AML-193 (cell line): ENCODE data around the gene ISCA1.
A peak's percentile ranks its signal among the peaks of the same experiment; 100 is the strongest.
"Not testable (repeated sequence)": the region's sequence is repeated elsewhere in the genome, so short reads cannot be mapped to it uniquely, and the experiment has no call there.

Experiments
- DNase-seq, 2 experiments: peaks; one replicate each; lab custom pipeline; 2025; lab: John Stamatoyannopoulos, UW

ISCA1 gene

DNA sequence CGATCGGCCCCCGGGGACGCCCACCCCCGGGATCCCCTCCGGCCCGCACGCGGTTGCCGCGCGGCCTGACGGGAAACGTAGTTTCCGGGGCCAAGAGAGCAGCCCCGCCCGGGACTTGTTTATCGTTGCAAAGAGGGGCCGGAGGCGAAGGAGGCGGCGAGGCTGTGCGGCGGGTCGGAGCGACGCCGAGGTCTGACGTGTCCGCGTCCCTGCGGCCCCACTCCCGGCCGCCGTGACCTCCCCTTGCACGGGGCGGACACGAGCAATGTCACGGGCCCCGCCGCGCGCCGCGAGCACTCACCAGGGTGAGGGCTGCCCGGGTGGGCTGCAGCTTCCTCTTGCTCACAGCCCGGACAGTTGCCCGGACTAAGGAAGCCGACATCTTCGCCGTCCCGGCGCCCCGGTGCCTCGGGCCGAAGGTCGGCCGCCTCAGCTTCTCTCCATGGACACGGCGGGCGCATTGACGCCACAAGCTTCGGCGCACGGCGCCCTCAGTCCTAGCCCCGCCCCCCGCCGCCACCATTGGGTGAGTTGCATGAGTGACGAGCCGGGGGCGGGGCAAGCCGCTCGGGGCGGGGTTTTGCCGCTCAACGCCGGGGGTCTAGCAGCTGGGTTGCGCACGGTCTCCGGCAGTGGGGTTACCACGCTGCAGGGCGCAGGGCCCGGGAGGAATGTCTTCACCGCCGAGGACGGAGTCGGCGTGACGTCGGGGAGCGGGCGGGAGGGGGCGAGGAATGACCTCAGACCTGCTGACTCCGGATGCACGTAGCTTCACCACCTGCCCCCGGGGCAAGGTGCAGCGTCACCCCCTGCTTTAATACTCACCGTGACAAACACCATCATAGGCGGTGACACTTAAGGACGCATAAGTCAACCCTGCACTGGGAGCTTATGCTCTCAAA lies at the start of gene ISCA1:
Gene ISCA1, minus strand, starts transcription at position 462 of the 902 bp plus-strand sequence. Its CDS starts 80 bp downstream, at position 382.
- DNase-seq = peak; percentile 63 to 78

DNA sequence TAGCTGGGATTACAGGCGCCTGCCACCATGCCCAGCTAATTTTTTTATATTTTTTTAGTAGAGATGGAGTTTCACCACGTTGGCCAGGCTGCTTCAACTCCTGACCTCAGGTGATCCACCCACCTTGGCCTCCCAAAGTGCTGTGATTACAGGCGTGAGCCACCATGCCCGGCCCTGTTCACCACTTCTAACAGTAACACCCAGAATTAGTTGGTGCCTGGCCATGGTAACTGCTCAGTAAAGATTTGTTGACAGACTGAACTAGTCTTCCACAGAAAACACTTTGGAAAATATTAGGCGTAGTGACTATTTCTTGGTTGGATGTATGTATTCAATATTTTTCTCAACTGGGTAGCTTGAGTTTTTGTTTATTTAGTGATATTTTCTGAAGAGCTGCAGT lies 47.8 kb upstream of the ISCA1 start:
- DNase-seq = no peak

DNA sequence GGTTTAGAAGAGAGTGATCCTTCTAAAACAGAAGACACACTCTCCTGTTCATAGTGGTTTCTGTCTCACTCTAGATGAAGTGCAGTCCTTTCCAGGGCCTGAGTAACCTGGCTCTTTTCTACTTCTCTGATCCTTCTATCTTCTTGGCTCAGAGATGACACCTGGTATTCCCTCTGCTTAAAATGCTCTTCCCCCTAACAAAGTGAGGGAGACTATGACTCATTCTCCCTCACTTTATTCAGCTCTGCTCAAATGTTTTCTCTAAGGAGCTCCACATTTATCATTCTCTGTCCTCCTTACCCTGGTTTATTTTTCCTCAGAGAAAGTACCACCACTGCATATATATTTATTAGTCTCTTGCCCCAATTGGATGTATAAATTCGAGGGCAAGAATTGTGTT lies 47.3 kb upstream of the ISCA1 start:
- no peak for DNase-seq

DNA sequence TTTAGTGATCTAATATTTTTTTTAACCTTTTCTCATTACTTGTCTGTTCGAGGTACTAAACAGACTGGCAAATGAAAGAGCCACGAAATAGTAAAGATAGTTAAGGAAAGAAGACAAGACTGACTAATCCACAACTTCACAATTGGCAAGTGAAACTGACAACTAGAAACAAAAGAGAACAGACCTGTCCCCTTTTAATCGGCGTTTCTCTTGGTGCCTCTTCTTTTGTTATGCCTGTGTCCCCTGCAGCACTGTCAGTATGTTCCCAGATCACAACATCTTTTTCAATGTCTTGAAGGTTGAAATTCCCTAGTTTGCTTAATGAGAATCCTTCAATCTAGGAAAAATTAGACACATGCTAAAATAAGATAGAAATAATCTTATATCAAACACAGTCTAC lies 45.8 kb upstream of the ISCA1 start:
- no peak for DNase-seq

DNA sequence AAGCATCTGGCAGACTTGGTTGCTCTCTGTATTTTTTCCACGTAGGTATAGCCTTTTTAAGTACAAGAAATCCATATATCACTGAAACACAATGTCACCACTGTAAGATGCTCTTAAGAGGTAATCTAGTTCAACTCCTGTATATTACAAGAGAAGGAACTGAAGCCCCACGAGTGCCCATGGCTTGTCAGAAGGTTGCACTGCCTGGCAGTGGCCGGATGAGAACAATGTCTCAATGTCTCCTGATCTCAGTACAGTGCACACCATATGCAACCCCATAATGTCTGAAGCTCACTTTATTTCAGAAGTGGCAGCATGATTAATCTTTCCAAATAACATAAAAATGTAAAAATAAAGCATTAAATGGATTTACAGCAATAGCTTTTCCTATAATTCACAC lies 44.2 kb upstream of the ISCA1 start:
- no peak for DNase-seq

DNA sequence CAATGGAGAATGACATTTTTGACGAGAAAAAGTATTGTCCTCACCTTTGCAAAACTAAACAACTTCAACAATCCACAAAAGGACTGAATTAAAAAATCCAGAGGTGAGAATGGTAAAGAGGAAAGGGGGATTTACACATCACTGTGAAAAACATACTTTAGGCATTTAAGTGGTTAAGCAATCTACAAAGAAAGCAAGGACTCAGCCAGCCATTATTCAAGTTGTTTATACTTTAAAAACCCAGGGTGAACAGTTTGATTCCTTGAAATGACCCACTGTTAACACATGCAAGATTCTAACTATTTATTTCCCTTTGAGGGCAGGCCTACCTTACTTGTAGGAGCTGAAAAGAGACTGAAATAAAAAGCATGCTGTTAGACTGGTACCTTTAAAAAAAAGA lies 42.6 kb upstream of the ISCA1 start:
- DNase-seq = no peak

DNA sequence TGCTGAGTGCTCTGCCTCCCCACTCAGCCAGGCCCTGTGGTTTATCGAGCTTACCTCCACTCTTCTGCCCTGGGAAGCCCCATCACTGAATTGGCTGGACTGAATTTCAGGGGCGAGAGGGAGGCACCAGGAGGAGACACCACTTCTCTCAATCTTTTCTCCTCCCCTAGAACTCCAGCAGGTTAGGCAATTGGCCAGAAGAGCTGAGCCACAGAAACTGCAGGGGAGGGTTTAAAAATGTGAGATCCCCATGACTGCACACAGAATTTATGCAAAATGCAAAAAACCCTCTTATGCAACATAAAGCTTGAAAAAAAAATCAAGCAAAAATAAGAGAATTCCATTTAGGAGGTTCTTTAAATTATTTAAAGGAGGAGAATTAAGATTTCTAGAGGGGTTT lies 42.0 kb upstream of the ISCA1 start:
- DNase-seq = no peak

DNA sequence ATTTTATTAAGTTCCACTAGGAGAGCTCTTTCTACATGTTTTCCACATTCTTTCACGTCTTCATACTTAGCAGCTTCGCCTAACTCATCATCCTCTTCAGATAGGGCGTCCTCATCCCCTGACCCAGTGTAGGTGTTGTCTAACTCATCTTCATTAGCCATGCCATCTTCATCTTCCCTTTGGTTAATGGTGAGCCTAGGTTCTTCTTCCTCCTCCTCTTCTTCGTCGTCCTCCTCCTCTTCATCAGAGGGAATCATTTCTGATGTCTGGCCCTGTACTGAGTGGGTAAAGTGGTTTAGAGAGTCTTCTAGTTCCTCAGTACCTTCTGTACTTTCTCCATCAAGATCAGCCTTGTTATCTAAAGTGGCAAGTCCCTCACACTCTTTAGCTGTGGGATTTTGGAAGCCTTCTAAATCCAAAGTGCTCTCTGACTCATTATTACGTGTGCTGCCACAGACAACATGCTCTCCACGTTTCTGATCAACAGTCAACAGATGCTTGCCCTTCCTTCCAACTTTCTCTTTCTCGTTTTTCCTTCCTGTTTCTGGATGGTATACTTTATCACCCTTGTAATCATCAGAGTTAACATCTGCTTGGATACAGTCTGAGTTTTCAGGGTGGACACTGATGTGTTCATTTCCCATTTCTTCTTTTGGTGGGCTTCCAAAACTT lies 40.8 kb upstream of the ISCA1 start:
- no peak for DNase-seq

DNA sequence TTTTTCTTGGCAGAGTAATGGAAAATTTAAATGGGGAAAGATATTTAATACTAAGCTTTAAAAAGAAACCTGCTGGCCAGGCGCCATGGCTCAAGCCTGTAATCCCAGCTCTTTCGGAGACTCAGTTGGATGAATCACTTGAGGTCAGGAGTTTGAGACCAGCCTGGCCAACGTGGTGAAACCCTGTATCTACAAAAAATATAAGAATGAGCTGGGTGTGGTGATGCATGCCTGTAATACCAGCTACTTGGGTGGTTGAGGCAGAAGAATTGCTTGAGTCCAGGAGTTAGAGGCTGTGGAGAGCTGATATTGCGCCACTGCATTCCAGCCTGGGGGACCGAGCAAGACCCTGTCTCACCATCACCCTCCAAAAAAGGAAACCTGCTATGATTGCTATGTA lies 39.0 kb upstream of the ISCA1 start:
- DNase-seq = no peak

DNA sequence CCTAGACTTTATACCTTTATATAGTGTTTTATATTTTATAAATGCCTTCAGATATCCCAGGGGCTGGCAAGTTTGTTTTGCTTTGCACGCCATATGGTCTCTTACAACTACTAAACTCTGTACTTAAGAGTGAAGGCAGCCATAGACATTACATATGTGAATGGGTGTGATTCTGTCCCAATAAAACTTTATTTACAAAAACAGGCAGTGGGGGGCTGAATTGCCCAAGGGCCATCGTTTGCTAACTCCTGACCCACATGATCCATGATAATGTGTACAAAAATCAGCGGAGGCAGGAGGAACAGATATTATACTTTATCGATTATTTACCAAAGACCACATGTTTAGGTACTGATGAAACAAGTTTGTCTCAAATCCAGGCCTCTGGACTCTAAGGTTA lies 35.8 kb upstream of the ISCA1 start:
- no peak for DNase-seq

DNA sequence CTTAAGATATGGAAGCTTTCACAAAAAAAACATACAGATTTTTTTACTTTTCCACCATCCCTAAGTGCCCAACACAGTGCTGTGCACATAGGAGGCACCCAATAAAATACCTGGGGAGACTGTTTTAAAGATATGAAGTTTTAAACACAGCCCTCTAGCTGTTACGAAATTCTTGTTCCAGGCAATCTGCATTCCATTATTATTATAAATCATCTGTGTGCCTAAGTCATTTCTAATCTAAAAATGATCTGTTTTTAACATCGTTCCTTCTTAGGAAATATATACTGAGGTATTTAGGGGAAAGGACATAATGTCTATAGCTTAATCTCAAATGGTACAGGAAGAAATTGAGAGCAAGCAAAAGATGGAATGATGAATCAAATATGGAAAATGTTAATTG lies 32.7 kb upstream of the ISCA1 start:
- no peak for DNase-seq

DNA sequence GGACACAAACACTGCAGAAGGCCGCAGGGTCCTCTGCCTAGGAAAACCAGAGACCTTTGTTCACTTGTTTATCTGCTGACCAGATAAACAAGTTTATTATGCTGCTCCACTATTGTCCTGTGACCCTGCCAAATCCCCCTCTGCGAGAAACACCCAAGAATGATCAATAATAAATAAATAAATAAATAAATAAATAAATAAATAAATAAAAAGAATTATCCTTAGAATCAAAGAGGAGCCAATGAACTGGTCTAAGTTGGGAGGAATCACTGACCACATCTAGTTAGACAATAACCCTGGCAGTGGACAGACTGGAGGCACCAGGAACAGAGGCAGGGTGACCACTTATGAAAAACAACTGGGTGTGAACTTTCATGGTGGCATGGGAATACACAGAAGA lies 30.6 kb upstream of the ISCA1 start:
- not testable (repeated sequence) for DNase-seq

DNA sequence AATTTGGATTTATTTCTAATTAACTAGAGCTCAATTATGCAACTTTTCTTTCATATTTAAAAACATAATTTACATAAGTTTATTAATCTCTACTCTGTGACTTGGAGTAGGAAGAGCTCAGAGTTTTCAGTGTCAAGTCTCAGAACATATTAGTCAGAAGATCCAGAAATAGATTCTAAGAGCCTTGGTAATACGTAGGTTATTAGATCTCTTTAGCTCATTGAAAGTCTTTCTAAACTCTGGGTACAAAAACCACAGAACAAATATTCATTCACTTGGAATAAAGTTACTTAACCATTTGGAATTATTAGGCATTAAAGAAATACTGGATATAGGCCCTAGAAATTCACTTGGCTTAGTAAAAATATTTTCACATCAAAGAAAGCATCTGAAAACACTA lies 26.3 kb upstream of the ISCA1 start:
- no peak for DNase-seq

DNA sequence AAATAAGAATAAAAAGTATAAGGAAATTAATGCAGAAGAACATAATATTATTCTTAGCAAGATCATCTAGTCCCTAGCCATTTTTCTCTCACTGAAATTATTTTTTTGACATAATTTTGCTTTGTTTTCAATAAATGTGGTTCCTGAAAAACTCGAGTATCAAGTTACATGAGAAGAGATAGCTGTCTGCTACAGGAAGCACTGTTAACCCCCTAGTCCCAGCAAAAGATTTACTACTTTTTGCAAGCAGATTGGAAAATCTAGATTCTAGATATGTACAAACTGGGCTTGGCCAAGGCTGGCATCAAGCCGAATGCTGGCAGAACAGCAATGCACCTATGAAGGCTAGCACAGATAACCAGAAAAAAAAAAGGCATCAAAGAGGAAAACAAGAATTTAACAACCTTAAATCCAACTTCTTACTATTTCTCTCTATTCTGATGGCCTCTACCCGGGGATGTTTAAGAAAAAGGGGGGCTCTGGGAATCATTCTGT lies 21.9 kb upstream of the ISCA1 start:
- DNase-seq = no peak

DNA sequence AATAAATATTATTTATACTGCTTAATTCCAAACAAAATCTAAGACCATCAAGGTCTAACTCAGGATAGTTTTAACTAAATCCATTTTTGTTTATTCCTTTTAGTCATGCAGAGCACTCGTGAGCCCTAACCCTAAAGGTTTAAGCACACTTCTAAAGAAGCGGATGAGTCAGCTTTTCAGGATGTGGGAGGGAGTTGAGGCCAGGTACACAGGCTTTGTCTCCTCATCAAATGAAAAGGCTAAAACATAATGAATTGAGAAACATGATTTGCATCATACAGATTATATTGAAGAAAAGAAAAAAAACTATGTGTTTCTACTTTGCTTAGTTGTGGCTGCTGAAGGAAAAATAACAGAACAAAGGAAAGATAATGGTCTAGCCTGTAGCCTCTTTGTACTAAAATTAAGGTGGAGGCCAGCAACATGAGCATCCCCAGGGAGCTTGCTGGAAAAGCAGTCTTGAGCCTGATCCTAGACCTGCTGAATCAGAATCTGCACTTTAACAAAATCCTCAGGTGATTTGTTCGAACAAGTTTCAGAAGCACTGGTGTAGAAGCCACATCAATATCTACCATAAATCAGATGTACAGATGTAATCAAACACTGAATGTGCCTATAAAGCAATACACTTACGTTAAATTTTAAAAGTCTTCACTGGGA lies 21.1 kb upstream of the ISCA1 start:
- DNase-seq = no peak

DNA sequence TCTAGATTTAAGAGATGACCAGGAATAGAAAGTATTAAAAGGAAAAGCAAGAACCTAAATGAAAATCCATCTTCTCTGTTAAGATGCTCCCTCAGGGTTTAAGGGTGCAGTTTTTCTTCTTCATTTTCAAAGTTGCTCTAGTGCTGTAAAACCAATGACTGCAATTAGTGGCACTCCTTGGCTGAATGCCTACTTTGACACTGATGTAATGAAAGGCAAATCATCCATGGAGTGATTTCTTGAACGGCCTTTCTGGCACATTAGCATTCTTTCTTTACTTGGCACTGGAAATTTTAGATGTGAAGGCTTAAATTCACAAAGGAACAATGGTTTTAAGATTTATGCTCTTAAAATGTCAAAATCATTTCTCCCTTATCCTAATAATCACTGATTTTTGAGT lies 19.3 kb upstream of the ISCA1 start:
- DNase-seq = no peak

DNA sequence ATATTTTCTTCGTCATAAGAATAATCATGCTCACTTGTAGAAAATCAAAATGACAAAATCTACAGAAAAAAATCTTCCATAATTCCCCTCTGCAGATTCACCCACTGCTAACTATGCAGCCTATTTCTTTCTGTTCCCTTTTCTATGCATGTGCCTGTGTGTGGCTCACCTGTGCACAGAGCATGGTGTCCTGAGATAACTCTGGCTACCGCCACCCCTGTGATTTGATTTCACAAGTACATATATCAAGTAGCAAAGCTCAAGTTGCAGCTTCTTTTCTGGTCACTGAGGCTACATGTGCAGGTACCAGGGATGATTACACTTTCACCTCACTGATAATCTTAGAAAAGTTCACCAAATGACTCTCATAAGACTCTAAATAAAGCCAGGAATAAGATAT lies 18.4 kb upstream of the ISCA1 start:
- DNase-seq = no peak

DNA sequence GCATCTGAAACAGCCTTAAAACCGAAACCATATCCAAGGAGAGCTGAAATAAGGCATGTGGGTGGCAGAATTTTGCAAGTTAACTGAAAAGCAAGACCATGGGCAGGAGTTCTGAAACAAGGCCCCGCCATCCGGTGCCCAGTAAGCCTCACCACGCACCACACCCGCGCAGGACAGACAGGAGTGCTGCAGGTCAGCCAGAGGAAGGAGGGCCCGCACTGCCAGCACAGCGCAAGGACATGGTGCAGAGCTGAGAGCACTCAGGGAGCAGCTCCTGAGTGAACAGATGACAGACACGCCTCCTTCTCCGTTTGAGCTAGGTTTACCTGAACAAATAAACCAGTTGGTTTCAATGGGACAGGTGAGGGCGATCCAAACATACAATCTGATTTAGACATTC lies 16.5 kb upstream of the ISCA1 start:
- no peak for DNase-seq

DNA sequence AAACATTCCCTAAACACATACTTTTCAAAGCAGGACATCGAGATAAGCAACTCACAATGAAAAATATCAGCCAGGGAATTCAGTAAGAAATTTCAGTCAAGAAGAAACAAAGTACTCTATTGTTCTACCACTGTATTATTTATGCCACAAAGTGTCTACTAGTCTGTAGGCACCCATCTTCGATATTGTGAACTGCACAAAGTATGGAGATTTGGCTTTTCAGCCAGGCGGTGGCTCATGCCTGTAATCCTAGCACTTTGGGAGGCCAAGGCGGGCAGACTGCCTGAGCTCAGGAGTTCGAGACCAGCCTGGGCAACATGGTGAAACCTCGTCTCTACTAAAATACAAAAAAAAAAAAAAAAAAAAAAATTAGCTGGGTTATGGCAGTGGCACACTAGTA lies 8.0 kb upstream of the ISCA1 start:
- DNase-seq = not testable (repeated sequence)

DNA sequence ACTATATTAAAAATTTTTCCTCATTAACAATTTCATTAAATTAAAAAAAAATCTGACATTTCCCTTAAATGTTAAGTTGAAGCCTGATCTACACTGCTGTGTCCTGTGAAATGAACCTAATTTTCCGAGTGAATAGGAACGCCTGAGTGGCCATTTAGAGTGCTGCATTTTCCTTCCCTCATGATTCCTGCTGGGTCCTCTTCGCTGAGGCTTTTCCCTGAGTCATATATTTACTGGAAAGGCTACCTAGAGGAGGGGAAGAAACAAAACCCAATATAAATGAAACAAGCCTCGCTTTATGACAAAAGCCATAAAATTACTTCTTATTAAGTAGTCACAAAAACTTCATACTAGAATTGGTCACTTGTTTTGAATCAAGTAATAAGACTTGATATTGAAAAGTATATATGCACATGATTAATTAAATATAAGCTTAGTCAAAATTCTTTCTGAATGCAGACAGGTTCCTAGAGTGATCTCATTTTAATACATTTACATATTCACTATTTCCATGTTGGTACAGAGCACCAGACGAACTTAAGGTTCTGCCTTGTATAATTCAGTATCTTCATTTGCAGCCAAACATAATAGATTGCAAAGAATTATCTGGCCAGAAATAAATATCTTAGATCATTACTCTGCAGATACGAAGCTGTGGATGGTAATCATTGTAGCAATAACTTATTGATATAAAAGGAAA lies 6.3 kb upstream of the ISCA1 start:
- DNase-seq = no peak

DNA sequence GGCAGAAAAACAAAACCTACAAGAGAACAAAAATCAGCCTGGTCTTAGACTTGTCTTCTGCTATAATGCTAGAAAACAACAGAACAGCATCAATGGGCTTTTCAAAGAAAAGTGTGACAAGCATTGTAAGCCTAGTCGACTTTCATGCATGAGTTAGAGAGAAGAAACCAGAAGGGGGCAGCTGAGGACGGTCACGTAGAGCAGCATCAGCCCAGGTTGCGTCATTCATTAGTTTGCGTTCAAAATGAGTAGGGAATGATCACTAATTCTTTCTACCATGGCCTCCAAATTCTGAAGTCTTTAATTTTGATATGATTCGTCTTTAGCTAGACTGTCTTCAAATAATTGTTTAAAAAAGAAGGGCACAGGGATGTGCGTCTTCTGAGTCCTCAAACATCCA lies 4.7 kb upstream of the ISCA1 start:
- DNase-seq = peak; percentile 9 to 35

DNA sequence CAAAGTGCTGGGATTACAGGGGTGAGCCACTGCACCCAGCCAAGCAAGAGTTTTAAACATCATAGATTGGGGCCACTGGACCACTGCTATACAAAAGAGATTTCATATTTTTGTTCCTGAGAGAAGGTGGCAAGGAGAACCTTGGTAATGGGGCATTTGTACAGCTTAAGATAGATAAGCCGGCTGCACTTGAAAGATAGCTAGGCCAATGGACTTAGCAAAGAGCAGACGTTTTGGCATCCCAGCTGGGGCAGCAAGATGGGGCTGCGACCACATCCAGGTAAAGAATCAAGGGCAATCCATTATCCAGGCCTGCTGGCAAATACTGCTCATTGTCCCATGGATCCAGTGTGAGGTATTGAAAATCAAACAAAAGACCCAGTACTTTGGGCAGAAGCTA lies 3.9 kb upstream of the ISCA1 start:
- no peak for DNase-seq
